Colonic mucosa (tissue), 4 donors: ENCODE measurements around the gene RBPMS2. TPM values are rescaled to one million over a fixed set of nuclear protein-coding genes. Genes with fewer than 3 reads are reported as not detected.

ENCODE experiments used
- DNase-seq: peaks from one replicate; pipeline ENCODE4 v3.0.0-alpha.2; 2020
- H3K27ac ChIP-seq: fragments of 200-600 bp; one replicate; pipeline ENCODE4 v1.8.0; 2021
- H3K27me3 ChIP-seq: fragments of 200-600 bp; one replicate; pipeline ENCODE4 v1.8.0; 2021
- H3K36me3 ChIP-seq: fragments of 200-600 bp; one replicate; pipeline ENCODE4 v1.8.0; 2021
- H3K4me1 ChIP-seq: fragments of 200-600 bp; one replicate; pipeline ENCODE4 v1.8.0; 2021; ENCODE audit warnings: mild to moderate bottlenecking
- H3K4me3 ChIP-seq: fragments of 200-600 bp; one replicate; pipeline ENCODE4 v1.8.0; 2021
- H3K9ac ChIP-seq, 2 donors: one replicate each; pipeline ENCODE4 v1.7.0; 2013; ENCODE audit warnings: control low read depth in 2 of 2, low read depth in 2 of 2, low read length in 2 of 2
- H3K9me3 ChIP-seq: fragments of 200-600 bp; one replicate; pipeline ENCODE4 v1.8.0; 2021
- intact Hi-C: fragments of 100-400 bp; cut with DNase I; formaldehyde crosslinking; loops from one replicate; pipeline ENCODE4 v1.14.1; 2022
- total RNA-seq, 2 donors: library from RNA; stranded (reverse); fragmentation: NEBNext Ultra II Directional in 1 of 2; extraction: Animal tissue kit (Norgen Biotek cat#: 25700) in 1 of 2; gene quantifications; one replicate each; pipeline ENCODE4 v1.2.1, GENCODE V29; 2021
- TF ChIP-seq, protein P1 (sequence below): fragments of 200-600 bp; IDR thresholded peaks from one replicate; pipeline ENCODE4 v1.8.0; 2022; ENCODE audit warnings: antibody characterized with exemption, mild to moderate bottlenecking
- donor health status: healthy.
- donor health status: DM: no; HTN: no; CAD: no.
- donor health status: DM: no; HTN: no; CAD: no.

RBPMS2 gene
- total RNA-seq, 2 donors from 2014 or later: 1.3 to 14.5 TPM

DNA sequence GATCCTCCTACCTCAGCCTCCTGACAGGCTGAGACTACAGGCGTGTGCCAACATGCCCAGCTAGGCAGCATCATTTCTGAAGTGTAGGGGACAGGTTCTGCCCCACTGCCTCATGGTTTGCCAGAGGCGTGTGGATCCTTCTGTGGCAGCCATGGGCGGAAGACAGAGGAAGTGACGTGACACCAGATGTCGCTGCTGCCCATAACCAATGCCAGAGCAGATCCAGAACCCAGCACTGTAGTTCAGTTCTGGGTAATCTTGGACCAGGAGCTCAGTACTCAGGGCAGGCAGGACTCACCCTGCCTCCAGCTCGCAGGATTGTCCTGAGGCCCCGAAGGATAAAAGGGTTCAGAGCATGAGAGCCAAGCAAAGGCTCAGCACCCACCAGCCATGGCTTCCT is 8.2 kb downstream of the RBPMS2 start:
- no peaks in the 10 kb centered on the region for H3K27me3 ChIP-seq
- TF ChIP-seq, protein P1, sequence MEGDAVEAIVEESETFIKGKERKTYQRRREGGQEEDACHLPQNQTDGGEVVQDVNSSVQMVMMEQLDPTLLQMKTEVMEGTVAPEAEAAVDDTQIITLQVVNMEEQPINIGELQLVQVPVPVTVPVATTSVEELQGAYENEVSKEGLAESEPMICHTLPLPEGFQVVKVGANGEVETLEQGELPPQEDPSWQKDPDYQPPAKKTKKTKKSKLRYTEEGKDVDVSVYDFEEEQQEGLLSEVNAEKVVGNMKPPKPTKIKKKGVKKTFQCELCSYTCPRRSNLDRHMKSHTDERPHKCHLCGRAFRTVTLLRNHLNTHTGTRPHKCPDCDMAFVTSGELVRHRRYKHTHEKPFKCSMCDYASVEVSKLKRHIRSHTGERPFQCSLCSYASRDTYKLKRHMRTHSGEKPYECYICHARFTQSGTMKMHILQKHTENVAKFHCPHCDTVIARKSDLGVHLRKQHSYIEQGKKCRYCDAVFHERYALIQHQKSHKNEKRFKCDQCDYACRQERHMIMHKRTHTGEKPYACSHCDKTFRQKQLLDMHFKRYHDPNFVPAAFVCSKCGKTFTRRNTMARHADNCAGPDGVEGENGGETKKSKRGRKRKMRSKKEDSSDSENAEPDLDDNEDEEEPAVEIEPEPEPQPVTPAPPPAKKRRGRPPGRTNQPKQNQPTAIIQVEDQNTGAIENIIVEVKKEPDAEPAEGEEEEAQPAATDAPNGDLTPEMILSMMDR: no peak
- no peak overlapping the region for H3K27ac ChIP-seq
- intact Hi-C loops: no loop called here
- H3K9ac ChIP-seq: no peak overlapping the region
- no peak overlapping the region for H3K4me3 ChIP-seq
- no peaks in the 10 kb centered on the region for H3K9me3 ChIP-seq
- no peaks in the 10 kb centered on the region for H3K4me1 ChIP-seq
- no peak for DNase-seq
- H3K36me3 ChIP-seq: no peaks in the 10 kb centered on the region

DNA sequence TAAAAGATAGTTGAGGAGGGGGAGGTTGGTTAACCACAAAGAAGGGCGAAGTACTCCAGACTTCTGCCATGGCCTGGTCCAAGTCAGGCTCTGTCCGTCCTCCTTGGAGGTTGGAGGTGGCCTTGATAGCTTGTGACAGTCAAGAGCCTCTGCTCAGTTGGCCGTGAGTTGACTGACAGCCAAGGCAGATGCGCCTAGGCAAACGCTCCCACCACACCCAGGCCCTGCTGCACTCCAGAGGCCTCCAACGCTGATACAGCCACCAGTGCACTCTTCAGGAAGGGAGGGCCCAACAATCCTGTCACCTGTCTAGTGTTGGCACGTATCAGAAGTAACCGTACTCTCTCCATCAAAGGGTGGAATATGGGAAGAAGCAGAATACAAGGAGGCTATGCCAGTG is 9.3 kb downstream of the RBPMS2 start:
- intact Hi-C loops: no loop called here
- Histone ChIP-seq H3K9me3 (no peaks in the 10 kb centered on the region), H3K4me3 (no peak overlapping the region), H3K27me3 (no peaks in the 10 kb centered on the region), H3K27ac (no peak overlapping the region), H3K36me3 (no peaks in the 10 kb centered on the region), H3K9ac (no peak overlapping the region), H3K4me1 (no peaks in the 10 kb centered on the region)
- DNase-seq: no peak
- TF ChIP-seq, protein P1: no peak

DNA sequence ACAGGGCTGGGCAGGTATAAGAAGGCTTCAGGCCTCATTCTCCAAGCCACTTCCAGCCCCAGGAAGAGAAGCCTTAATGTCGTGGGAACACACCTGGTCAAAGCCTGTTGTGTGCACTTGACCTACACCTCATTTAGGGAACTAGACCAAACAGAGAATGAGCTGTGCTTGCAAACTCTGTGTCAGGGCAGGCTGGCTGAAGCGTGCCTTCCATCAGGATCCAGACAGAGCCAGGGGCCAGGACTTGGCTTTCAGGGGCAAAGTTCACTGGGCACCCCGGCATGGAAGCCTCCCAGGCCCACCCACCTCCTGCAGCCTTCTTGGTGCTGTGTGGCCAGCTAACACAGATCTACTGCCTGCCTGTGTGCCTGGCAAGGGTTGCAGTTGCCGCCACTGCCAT is 11.5 kb downstream of the RBPMS2 start:
- TF ChIP-seq, protein P1: no peak
- intact Hi-C loops: no loop called here

DNA sequence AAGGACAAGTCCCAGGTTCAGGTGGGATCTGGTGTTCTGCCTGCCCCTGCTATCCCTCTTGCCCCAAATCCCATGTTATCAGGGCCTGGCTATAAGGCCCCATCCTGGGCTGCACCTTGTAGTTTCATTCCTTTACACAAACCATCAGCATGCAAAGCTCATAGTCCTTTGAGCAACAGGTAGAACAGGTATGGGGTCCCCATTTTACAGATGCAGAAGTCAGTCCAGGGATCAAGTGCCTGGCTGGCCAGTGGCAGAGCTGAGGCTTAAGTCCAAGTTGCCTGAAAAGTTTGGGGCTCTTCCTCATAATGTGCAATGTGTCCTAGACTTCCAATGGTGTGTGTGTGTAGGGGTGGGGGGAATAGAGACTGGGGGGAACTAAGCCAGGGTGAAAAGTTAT is 11.9 kb downstream of the RBPMS2 start:
- no peak for DNase-seq
- H3K27ac ChIP-seq: no peak overlapping the region

More for the DNA sequence above, 11.5 kb downstream of the RBPMS2 start:
- no peak overlapping the region for H3K4me3 ChIP-seq
- no peaks in the 10 kb centered on the region for H3K27me3 ChIP-seq
- no peaks in the 10 kb centered on the region for H3K36me3 ChIP-seq
- H3K9ac ChIP-seq: no peak overlapping the region
- H3K4me1 ChIP-seq: no peaks in the 10 kb centered on the region
- H3K27ac ChIP-seq: no peak overlapping the region
- DNase-seq: no peak
- no peaks in the 10 kb centered on the region for H3K9me3 ChIP-seq

DNA sequence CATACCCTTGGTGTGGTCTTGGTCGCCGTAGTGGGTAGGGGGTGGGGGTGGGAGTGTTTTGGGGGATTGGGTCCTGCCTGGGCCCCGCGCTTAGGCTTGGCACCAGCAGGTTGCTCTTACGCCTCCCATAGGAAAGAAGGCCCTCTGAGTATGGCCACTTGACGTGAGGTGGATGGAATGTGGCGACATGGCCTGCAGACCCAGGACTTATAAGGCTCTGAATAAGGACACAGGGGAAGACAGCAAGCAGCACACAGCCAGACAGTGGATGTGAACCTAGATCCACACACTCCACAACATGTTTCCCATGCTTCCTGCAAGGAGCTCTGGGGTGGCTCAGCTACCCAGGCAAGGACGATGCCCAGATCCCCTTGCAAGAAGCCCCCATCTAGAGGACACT is 12.4 kb downstream of the RBPMS2 start:
- H3K4me1 ChIP-seq: no peaks in the 10 kb centered on the region

More for the DNA sequence above, 11.9 kb downstream of the RBPMS2 start:
- Histone ChIP-seq H3K9ac (no peak overlapping the region), H3K4me3 (no peak overlapping the region), H3K9me3 (no peaks in the 10 kb centered on the region), H3K4me1 (no peaks in the 10 kb centered on the region), H3K27me3 (no peaks in the 10 kb centered on the region), H3K36me3 (no peaks in the 10 kb centered on the region)
- intact Hi-C loops: no loop called here
- TF ChIP-seq, protein P1: no peak

More for the DNA sequence above, 12.4 kb downstream of the RBPMS2 start:
- TF ChIP-seq, protein P1: no peak
- no peaks in the 10 kb centered on the region for H3K36me3 ChIP-seq
- H3K27ac ChIP-seq: no peak overlapping the region
- no peak for DNase-seq
- no peaks in the 10 kb centered on the region for H3K27me3 ChIP-seq
- intact Hi-C loops: no loop called here
- H3K9ac ChIP-seq: no peak overlapping the region
- H3K9me3 ChIP-seq: no peaks in the 10 kb centered on the region
- H3K4me3 ChIP-seq: no peak overlapping the region
